Erythroblast (primary cell): ENCODE results near the gene NFIB.

Source experiments
- GATA1 ChIP-seq: IDR thresholded peaks from 2 replicates; pipeline ENCODE4 v1.6.1; 2011; ENCODE audit warnings: low read depth, mild to moderate bottlenecking, control low read depth, low read length, moderate library complexity
- POLR2A ChIP-seq: IDR thresholded peaks from 2 replicates; pipeline ENCODE4 v1.6.1; 2011; ENCODE audit warnings: mild to moderate bottlenecking, low read length

GRCh38 chr9:14089051-14089803 lies 224.7 kb downstream of the NFIB start:
- TF ChIP-seq POLR2A (no peak), GATA1 (no peak)
